Lung (tissue), 12 donors: ENCODE measurements around the gene SLC7A4. TPM values are rescaled to one million over a fixed set of nuclear protein-coding genes. Genes with fewer than 3 reads are reported as not detected.

Source experiments
- ATAC-seq: fragments of 200-7000 bp; cut with Tn5 transposase; one replicate; pipeline ENCODE4 v1.9.1; 2020; ENCODE audit warnings: moderate number of reproducible peaks; ENCODE audit not compliant: insufficient read depth, low FRiP score
- DNase-seq, 3 donors: peaks; one replicate each; pipeline ENCODE4 v3.0.0-alpha.2; 2013 to 2017
- H3K27ac ChIP-seq, 2 donors: one replicate each; pipeline ENCODE4 v1.5.1; 2013; ENCODE audit warnings: mild to moderate bottlenecking in 2 of 2, moderate library complexity in 2 of 2, control low read depth in 1 of 2, inconsistent platforms in 1 of 2, low read depth in 1 of 2, low read length in 1 of 2
- H3K27me3 ChIP-seq, 3 donors: one replicate each; pipeline ENCODE4 v1.5.1; 2013; ENCODE audit warnings: low read length in 2 of 3; ENCODE audit not compliant: control insufficient read depth in 3 of 3, insufficient read depth in 3 of 3
- H3K36me3 ChIP-seq, 4 donors: one replicate each; pipeline ENCODE4 v1.5.1; 2013; ENCODE audit warnings: low read length in 4 of 4, mild to moderate bottlenecking in 1 of 4, moderate library complexity in 1 of 4; ENCODE audit not compliant: control insufficient read depth in 4 of 4, insufficient read depth in 4 of 4
- H3K4me1 ChIP-seq, 5 donors: one replicate each; pipeline ENCODE4 v1.5.1; 2013; ENCODE audit warnings: low read length in 5 of 5, mild to moderate bottlenecking in 2 of 5, moderate library complexity in 1 of 5; ENCODE audit not compliant: control insufficient read depth in 5 of 5, insufficient read depth in 5 of 5
- H3K4me3 ChIP-seq: one replicate; pipeline ENCODE4 v1.5.1; 2013; ENCODE audit warnings: mild to moderate bottlenecking, control low read depth, moderate library complexity
- H3K9ac ChIP-seq, 2 donors: one replicate each; pipeline ENCODE4 v1.5.1; 2013; ENCODE audit warnings: low read length in 2 of 2, control low read depth in 1 of 2; ENCODE audit not compliant: insufficient read depth in 1 of 2
- H3K9me3 ChIP-seq, 4 donors: one replicate each; pipeline ENCODE4 v1.5.1; 2013; ENCODE audit warnings: low read length in 3 of 4, mild to moderate bottlenecking in 1 of 4, moderate library complexity in 1 of 4; ENCODE audit not compliant: control insufficient read depth in 4 of 4, insufficient read depth in 3 of 4
- WGBS, 2 donors: extraction: QIAGEN DNeasy Blood & Tissue Kit; methylation state at CpG; one replicate each; pipeline ENCODE4 v1.1.7; 2013; 5-methylcytosine and 5-hydroxymethylcytosine counted together
- polyA plus RNA-seq, 2 donors: library from polyadenylated mRNA; stranded (reverse); fragments of 200-250 nt; gene quantifications; one replicate each; pipeline ENCODE4 v1.2.1, GENCODE V29; 2013
- total RNA-seq, 2 donors: library from RNA; depleted of rRNA in 1 of 2; stranded (reverse); fragments of >200 nt in 1 of 2; gene quantifications; one replicate each; pipeline ENCODE4 v1.2.1, GENCODE V29; 2014 to 2021
- TF ChIP-seq, protein P1 (sequence below): IDR thresholded peaks from 2 replicates; pipeline ENCODE4 v1.5.1; 2012; ENCODE audit warnings: mild to moderate bottlenecking; ENCODE audit errors: control extremely low read depth, extremely low read depth
- donor health status: control.
- donor health status: control.
- donor health status: Bipolar disorder and iron deficiency.
- donor health status: healthy.
- donor health status: DM: yes; HTN: yes; CAD: no.

SLC7A4 gene
- total and polyA plus RNA-seq, 4 donors: 0.18 to 1.1 (median 0.80) TPM

DNA sequence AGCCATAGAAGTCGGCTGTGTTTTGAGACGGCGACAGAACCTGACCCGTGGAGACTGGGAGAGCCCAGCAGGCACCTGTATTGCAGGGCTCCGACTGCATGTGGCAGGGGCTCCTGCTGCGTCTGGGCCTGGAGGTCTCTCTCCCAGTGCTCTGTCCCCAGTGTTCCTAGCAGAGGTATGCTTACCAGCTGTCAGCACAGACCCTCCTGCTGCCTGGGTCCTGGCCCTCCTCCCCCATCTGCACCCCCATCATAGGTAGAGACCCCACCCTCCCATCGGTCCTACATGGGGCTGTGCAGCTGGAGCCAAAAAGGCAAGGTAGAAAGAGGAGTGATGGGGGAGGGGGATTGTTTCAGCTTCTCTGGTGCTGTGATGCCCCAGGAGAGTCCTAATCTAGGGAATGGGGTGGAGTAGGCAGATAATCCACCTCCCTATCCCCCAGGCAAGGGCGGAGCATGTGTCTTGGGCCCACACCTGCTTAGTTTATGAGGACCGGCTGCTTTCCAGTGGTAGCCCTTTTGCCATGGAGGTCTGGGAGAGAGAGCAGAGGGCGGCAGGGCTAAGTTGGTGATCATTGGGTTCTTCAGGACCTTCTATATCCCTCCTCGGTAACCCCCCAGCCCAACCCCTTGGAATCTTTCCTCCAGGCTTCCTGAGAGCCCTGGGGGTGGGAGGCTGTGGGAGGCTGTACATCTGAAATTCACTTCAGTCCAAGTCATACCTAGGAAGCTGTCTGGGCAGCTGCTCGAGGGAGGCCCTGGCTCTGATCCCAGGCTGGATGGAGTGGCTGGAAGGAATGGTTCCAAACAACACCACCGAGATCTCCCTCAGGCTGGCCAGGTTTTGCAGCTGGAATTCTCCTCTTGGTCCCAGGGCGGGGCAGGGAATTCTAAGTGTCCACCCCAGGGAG is 5.3 kb downstream of the SLC7A4 start:
- peak; percentile 38 to 71 (median 63) for DNase-seq
- Histone ChIP-seq H3K27me3 (peaks cover 0 to 4% (median 0%) of the 10 kb centered on the region in 3 donors), H3K9me3 (no peaks in the 10 kb centered on the region), H3K36me3 (no peaks in the 10 kb centered on the region), H3K4me1 (peaks cover 0 to 3% (median 0%) of the 10 kb centered on the region in 5 donors), H3K9ac (no peak overlapping the region), H3K27ac (no peak overlapping the region), H3K4me3 (no peak overlapping the region)
- TF ChIP-seq, protein P1, sequence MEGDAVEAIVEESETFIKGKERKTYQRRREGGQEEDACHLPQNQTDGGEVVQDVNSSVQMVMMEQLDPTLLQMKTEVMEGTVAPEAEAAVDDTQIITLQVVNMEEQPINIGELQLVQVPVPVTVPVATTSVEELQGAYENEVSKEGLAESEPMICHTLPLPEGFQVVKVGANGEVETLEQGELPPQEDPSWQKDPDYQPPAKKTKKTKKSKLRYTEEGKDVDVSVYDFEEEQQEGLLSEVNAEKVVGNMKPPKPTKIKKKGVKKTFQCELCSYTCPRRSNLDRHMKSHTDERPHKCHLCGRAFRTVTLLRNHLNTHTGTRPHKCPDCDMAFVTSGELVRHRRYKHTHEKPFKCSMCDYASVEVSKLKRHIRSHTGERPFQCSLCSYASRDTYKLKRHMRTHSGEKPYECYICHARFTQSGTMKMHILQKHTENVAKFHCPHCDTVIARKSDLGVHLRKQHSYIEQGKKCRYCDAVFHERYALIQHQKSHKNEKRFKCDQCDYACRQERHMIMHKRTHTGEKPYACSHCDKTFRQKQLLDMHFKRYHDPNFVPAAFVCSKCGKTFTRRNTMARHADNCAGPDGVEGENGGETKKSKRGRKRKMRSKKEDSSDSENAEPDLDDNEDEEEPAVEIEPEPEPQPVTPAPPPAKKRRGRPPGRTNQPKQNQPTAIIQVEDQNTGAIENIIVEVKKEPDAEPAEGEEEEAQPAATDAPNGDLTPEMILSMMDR: no peak
- ATAC-seq: no peak
- WGBS, 2 donors: 72 to 81% methylated on average over 14 of the region's 14 CpGs

DNA sequence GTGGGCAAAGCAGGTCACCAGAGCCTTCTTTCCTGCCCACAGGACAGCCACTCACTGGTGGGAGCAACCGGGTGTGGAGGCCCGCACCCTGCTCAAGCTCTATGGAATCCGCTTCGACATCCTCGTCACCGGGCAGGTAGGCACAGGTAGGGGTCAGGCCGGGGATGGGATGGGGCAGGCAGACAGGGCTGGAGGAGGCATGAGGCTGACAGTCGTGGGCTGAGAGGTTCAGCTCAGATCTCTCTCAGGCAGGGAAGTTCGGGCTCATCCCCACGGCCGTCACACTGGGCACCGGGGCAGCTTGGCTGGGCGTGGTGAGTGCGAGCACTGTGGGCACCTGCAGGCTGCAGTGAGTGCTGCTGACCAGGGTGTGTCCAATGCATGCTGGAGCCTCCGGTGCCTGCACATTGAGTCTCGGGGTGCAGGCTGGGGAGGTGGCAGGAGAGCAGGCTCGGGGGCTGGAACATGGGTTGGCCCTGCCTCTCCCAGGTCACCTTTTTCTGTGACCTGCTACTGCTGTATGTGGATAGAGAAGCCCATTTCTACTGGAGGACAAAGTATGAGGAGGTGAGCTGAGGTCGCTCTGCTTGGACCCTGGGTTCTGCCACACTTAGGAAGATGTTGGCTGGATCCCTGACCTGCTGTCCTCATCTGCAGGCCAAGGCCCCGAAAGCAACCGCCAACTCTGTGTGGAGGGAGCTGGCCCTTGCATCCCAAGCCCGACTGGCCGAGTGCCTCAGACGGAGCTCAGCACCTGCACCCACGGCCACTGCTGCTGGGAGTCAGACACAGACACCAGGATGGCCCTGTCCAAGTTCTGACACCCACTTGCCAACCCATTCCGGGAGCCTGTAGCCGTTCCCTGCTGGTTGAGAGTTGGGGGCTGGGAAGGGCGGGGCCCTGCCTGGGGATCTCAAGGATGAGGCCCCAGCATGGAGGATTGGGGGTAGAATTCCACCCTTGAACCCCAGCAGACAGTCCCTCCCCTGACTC is 6.3 kb downstream of the SLC7A4 start:
- WGBS, 2 donors: 88 to 89% methylated on average over 27 of the region's 27 CpGs
- H3K4me3 ChIP-seq: no peak overlapping the region
- H3K9ac ChIP-seq: no peak overlapping the region
- ATAC-seq: no peak
- H3K9me3 ChIP-seq: no peaks in the 10 kb centered on the region
- TF ChIP-seq, protein P1: no peak
- peaks cover 0 to 2% (median 0%) of the 10 kb centered on the region in 3 donors for H3K27me3 ChIP-seq
- DNase-seq: no peak
- peaks cover 0 to 3% (median 0%) of the 10 kb centered on the region in 5 donors for H3K4me1 ChIP-seq
- no peaks in the 10 kb centered on the region for H3K36me3 ChIP-seq
- no peak overlapping the region for H3K27ac ChIP-seq

DNA sequence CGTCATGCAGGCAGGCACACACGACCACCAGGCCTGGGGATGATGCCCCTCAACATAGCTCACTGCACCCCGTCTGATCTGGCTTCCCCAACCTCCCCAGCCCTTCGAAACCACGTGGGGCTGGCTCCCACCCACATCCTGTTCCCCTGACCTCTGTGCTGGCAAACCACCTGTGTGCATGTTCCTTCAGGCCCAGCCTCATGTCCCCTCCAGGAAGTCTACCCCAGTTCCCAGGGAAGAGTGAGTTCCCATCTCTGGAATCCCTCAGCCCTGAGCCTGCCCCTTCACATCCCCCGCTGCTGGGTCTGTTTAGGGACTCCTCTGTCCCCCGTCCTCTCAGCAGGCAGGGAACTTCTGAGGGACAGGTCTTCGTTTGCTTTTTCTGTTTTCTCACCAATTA is 7.1 kb downstream of the SLC7A4 start:
- H3K4me1 ChIP-seq: peaks cover 0 to 3% (median 0%) of the 10 kb centered on the region in 5 donors
- no peak overlapping the region for H3K9ac ChIP-seq
- WGBS, 2 donors: 57 to 58% methylated on average over 8 of the region's 8 CpGs
- TF ChIP-seq, protein P1: no peak
- no peak overlapping the region for H3K4me3 ChIP-seq
- H3K36me3 ChIP-seq: no peaks in the 10 kb centered on the region
- ATAC-seq (no peak), DNase-seq (no peak)
- H3K9me3 ChIP-seq: no peaks in the 10 kb centered on the region
- H3K27me3 ChIP-seq: no peaks in the 10 kb centered on the region
- no peak overlapping the region for H3K27ac ChIP-seq
